NCI-H524 treated with DMSO at 0.1 percent for 48 hours (cell line): Measurements from ENCODE around the gene CD300H.
"Not testable (repeated sequence)": the region's sequence is repeated elsewhere in the genome, so short reads cannot be mapped to it uniquely, and the experiment has no call there.

Experiments
- DNase-seq: peaks from one replicate; lab custom pipeline; 2025; lab: John Stamatoyannopoulos, UW

CD300H gene

DNA sequence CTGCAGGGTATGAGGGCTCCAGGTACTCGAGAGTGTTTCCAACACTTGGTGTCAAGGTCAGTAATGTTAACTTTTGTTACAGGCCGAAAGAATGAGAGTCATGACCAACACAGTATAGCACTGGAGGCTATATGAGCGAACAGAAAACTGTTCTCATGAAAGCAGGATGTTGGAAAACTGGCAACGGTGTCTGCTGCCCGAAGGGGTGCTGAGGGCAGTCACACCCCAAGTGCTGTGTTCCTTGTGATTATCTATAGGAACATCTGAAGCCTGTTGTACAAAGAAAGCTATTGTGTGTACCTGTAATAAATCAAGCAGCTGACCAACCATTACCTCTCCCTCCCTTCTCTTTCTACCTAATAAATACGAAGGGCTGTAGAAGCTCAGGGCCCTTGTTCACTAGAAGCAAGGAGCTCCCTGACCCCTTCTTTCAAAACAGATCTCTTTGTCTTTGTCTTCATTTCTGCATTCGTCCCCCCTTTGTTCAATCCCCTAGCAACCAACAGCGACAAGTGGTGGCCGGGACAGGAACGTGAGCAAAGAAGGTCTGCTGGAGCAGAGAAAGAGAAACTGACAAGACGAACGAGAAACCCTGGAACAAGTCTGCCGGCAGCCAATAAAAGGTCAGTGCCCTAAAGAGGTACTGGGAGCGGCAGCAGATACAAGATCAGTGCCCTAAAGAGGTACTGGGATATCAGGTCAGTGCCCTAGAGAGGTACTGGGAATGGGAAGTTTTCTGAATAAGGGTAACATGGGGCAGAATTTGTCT, 17.2 kb upstream of the CD300H start:
- DNase-seq = no peak

DNA sequence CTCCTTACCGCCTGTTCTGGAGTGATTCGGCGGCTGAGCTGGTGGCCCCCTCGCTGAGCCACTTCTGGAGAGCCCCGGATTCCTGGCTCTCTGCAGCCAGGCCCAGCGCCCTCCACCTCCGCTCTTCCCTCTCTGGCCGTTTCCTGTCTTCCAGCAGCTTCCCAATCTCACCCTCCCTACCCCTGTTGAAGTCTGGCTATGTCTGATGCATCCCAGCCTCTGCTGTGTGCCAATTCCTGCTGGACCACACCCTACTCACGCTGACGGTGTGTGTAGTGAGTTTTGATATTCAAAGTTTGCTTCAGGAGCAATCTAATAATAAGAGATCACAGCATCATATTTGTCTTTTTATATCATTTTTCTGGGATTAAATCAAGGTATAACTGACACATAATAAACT, 15.3 kb upstream of the CD300H start:
- DNase-seq = no peak

DNA sequence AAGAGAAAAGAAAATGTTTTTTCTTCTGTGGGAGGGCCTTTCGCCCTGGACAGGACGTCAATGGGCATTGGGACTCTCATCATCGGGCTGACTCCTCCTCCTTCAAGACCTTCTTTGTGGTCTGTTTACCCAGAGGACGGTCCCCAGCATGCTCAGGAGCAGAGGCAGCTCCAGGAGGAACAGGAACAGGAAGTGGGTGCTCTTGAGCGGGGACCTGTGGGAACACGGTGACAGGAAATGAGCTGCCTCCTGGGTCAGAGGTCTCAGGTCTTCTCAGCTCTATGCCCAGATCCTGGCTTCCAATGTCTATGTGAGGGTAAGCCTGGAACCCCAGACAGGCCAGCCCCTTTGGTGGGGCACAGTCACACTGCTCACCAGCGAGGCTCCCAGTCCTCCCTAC, 12.6 kb upstream of the CD300H start:
- DNase-seq = no peak

DNA sequence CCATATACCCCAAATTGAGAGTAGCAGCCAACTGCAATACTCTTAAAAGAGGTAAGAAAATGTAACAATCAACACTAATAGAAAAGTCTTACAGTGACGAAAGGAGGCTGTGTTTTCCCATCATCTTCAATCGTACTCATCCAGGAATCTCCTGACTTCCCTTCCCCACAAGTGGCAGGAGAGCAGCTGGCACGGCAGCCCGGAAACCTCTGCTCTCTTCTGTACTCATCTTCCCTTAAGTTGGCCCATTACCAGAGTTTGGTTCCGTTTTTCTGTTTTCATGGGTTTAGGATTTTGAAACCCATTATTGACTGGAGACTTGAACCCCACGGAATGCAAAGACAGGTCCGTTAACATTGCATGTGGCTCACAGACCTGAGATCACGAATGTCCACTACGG, 11.7 kb upstream of the CD300H start:
- no peak for DNase-seq

- no peak for DNase-seq
Observed at GRCh38 chr17:74574489-74575142, 7.3 kb upstream of the CD300H start.

- DNase-seq = not testable (repeated sequence)
Observed at GRCh38 chr17:74573635-74574034, 6.3 kb upstream of the CD300H start.

- no peak for DNase-seq
Observed at GRCh38 chr17:74573169-74573568, 5.9 kb upstream of the CD300H start.

- DNase-seq = no peak
Observed at GRCh38 chr17:74571621-74572270, 4.4 kb upstream of the CD300H start.

DNA sequence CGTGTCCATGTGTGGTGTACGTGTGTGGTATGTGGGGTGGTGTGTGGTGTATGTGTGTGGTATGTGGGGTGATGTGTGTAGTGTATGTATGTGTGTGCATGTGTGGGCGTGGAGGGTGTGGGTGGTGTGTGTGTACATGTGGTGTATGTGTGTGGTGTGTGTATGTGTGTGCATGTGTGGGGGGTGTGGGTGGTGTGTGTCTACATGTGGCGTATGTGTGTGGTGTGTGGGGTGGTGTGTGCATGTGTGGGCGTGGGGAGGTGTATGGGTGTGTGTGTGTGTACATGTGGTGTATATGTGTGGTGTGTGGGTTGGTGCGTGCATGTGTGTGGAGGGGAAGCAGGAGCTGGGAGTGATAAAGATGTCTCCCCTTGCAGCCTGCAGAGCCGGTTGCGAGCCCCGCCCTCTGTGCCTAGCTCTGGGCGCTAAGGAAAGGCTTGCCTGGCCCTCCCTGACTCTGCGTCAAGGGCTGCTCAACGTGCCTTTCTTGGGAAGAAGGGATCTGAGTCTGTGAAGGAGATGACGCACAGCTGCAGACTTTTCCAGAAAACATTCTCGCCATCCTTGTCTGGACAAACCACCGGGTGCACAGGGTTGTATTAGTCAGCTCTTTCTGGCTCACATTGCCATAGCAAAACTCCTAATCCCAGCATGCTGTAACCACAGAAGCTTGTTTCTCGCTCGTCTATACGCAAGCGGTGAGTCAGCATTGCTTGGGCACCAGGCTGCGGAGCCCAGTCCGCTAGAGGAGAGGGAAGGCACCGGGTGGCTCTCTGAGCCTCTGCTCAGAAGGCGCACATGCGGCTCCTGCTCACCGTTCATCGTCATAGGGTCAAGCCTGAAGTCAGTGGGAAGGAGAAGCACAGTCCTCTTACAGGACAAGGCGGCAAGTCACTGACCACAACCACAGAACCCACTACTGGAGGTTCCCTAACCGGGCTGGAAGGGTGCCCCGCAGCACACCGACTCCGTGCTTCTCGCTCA, 2.0 kb upstream of the CD300H start:
- no peak for DNase-seq

GRCh38 chr17:74568106-74568873, 981 bp upstream of the CD300H start:
- DNase-seq = no peak

DNA sequence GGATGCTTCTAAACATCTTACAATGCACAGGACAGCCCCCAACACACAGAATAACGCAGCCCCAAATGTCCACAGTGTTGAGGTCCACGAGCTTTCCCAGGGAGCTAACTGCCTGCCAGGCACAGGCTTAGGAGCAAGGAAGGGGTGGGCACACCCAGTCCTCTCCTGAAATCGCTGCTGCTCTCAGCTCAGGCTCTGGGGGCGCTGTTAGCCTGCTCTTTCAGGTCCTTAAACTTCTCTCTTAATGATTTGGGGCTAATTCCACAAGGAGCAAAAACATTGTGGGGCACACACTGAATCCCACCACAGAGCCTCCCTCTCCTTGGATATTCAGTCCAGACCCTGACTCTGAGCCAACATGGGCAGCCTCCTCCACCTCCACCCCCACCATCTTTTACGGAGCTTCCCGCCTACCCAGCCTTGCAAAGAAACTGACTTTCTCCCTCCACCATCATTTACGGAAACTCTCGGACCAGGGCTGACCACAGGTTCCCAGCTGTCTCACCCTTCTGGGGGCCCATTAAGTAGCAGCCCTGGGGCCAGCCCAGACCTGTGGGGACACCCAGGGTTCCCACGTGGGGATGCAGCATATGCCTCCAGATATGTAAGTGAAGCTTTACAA, 1.1 kb downstream of the CD300H start:
- no peak for DNase-seq

DNA sequence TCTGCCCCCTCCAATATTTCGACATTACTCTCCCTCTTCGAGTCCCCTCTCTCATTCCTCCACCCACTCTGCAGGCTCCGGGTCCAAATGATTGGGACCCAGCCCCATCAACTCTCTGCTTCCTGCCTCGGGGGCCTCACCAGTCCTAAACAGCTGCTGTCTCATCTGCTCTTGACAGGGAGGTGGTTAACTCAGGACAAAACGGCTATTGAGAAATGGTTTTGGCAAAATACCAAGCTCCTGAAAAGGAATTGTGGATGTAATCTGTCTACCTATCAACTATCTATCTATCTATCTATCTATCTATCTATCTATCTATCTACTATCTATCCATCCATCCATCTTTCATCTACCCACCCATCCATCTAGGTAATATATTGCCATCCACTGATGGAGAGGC, 2.2 kb downstream of the CD300H start:
- no peak for DNase-seq

DNA sequence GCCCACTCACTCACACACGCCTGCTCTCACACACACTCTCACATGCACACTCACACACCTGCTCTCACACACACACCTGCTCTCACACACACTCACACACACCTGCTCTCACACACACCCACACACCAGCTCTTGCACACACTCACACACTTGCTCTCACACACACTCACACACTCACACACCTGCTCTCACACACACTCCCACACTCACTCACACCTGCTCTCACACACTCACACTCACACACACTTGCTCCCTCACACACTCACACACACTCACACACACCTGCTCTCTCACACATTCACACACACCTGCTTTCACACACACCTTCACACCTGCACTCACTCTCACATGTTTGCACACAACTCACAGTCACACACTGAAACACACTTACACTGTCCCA, 4.0 kb downstream of the CD300H start:
- DNase-seq = no peak

DNA sequence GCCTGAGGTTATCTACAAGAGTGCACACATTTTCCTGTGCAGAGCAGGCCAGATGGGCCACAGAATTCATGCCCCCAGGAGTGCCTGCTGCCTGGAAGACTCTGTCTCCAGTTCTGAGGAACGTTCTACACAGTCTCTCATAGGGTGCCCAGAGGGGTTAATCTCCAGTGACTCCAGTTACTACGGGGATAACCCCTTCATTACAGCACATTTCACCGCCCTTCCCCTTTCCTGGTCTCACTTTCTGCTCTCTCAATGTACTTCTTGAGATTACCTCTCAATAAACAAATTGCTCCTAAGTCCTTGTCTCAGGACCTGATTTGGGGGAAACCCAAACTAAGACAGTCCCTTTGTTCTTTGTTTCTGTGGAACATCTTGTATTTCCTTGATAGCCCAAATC, 5.7 kb downstream of the CD300H start:
- DNase-seq = no peak

- no peak for DNase-seq
Observed at GRCh38 chr17:74558882-74559519, 8.3 kb downstream of the CD300H start.

- not testable (repeated sequence) for DNase-seq
Observed at GRCh38 chr17:74558402-74558801, 8.9 kb downstream of the CD300H start.

GRCh38 chr17:74555427-74555940, 11.8 kb downstream of the CD300H start:
- DNase-seq = no peak

GRCh38 chr17:74554909-74555308, 12.4 kb downstream of the CD300H start:
- DNase-seq = no peak

DNA sequence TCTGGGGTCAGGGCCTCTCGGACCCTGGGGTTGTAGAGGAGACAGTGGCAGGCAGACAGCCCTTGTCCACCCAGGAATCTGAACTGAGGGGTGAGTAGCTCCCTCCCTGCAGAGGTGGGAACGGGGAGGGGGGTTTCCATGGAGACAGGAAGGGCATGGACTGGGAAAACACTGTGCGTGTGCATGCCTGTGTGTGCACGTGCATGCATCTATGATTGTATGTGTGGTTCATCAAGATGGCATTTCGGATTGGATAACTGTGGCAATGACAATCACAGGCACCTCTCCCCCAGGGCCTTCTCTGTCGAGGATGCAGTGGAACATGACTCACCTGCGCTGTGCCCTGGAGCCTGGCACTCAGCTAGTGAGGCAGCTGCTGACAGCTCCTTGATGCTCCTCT, 15.3 kb downstream of the CD300H start:
- DNase-seq = no peak

DNA sequence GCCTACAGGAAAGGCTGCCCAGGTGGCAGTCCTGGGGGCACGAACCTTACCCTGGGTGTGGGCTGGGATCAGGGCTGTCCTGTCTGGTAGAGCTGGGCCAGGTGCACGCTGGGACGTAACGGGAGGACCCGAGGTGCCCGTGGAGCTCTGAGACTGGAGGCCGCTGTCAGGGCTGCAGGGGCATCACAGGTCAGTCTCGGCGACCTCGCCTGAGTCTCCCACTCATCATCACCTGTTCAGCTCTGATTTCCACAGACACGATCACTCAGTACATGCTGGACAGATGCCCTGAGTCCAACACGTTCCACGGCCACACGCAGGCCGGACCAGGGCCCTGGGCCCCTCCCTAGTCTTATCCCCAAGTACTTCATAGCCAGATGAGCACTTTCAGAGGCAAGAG, 16.7 kb downstream of the CD300H start:
- DNase-seq = no peak
